Parathyroid adenoma (tissue), 2 donors: ENCODE measurements around the gene ATAT1.
"Not testable (repeated sequence)": the region's sequence is repeated elsewhere in the genome, so short reads cannot be mapped to it uniquely, and the experiment has no call there.

ENCODE experiments used
- H2AFZ ChIP-seq: fragments of 300-600 bp; sonication (generic); one replicate; pipeline ENCODE4 v1.7.0; 2017; ENCODE audit warnings: antibody characterized with exemption, mild to moderate bottlenecking
- H3K27ac ChIP-seq: fragments of 300-600 bp; sonication (generic); one replicate; pipeline ENCODE4 v1.7.0; 2017
- H3K27me3 ChIP-seq: fragments of 300-600 bp; sonication (generic); one replicate; pipeline ENCODE4 v1.7.0; 2017; ENCODE audit warnings: low read length; ENCODE audit not compliant: control insufficient read depth, insufficient read depth
- H3K36me3 ChIP-seq: fragments of 300-600 bp; sonication (generic); one replicate; pipeline ENCODE4 v1.7.0; 2017; ENCODE audit warnings: low read length; ENCODE audit not compliant: control insufficient read depth, insufficient read depth
- H3K4me1 ChIP-seq: fragments of 300-600 bp; sonication (generic); one replicate; pipeline ENCODE4 v1.7.0; 2017; ENCODE audit warnings: control low read depth
- H3K4me2 ChIP-seq: fragments of 300-600 bp; sonication (generic); one replicate; pipeline ENCODE4 v1.7.0; 2017; ENCODE audit warnings: low read length
- H3K4me3 ChIP-seq: fragments of 300-600 bp; sonication (generic); one replicate; pipeline ENCODE4 v1.7.0; 2017; ENCODE audit warnings: low read depth, low read length
- H3K79me2 ChIP-seq: fragments of 300-600 bp; sonication (generic); one replicate; pipeline ENCODE4 v1.7.0; 2017; ENCODE audit warnings: control low read depth
- H3K9ac ChIP-seq: fragments of 300-600 bp; sonication (generic); one replicate; pipeline ENCODE4 v1.7.0; 2017; ENCODE audit warnings: mild to moderate bottlenecking
- H3K9me3 ChIP-seq: fragments of 300-600 bp; sonication (generic); one replicate; pipeline ENCODE4 v1.7.0; 2017; ENCODE audit warnings: low read length; ENCODE audit not compliant: control insufficient read depth
- CTCF ChIP-seq: fragments of 300-600 bp; sonication (generic); IDR thresholded peaks from one replicate; pipeline ENCODE4 v1.7.0; 2017; ENCODE audit warnings: antibody characterized with exemption, mild to moderate bottlenecking
- donor health status: primary hyperparathyroidism.

Gene ATAT1

GRCh38 chr6:30590509-30590908 is 36.2 kb upstream of the ATAT1 start:
- no peak overlapping the region for H3K27ac ChIP-seq
- no peak overlapping the region for H2AFZ ChIP-seq
- H3K4me1 ChIP-seq, result no peaks in the 10 kb centered on the region
- H3K36me3 ChIP-seq, result no peaks in the 10 kb centered on the region
- H3K79me2 ChIP-seq, result no peaks in the 10 kb centered on the region
- H3K9me3 ChIP-seq, result no peaks in the 10 kb centered on the region
- H3K9ac ChIP-seq, result no peak overlapping the region
- H3K4me3 ChIP-seq, result no peak overlapping the region
- H3K4me2 ChIP-seq, result no peak overlapping the region
- H3K27me3 ChIP-seq, result no peaks in the 10 kb centered on the region
- no peak for TF ChIP-seq CTCF

GRCh38 chr6:30591008-30591407 is 35.7 kb upstream of the ATAT1 start:
- Histone ChIP-seq H3K4me3 (no peak overlapping the region), H3K27ac (no peak overlapping the region), H3K9me3 (no peaks in the 10 kb centered on the region), H3K4me2 (peak overlapping the region; percentile 13), H3K27me3 (no peaks in the 10 kb centered on the region), H3K36me3 (no peaks in the 10 kb centered on the region), H3K79me2 (no peaks in the 10 kb centered on the region), H3K4me1 (no peaks in the 10 kb centered on the region), H2AFZ (no peak overlapping the region), H3K9ac (no peak overlapping the region)
- no peak for TF ChIP-seq CTCF

GRCh38 chr6:30592287-30592686 is 34.4 kb upstream of the ATAT1 start:
- no peak for TF ChIP-seq CTCF
- no peak overlapping the region for H3K4me2 ChIP-seq

GRCh38 chr6:30597315-30598144 is 29.1 kb upstream of the ATAT1 start:
- peak overlapping the region; percentile 9 for H3K27ac ChIP-seq
- not testable (repeated sequence) for H3K9me3 ChIP-seq, H3K4me3 ChIP-seq, H3K4me1 ChIP-seq, H3K27me3 ChIP-seq, H3K9ac ChIP-seq, H3K36me3 ChIP-seq, H3K4me2 ChIP-seq, H3K79me2 ChIP-seq
- peak overlapping the region; percentile 29 for H2AFZ ChIP-seq
- peak; percentile 82 for TF ChIP-seq CTCF

More at GRCh38 chr6:30592287-30592686, 34.4 kb upstream of the ATAT1 start:
- no peaks in the 10 kb centered on the region for H3K36me3 ChIP-seq
- H3K27ac ChIP-seq, result no peak overlapping the region
- no peak overlapping the region for H2AFZ ChIP-seq
- H3K27me3 ChIP-seq, result no peaks in the 10 kb centered on the region
- H3K4me1 ChIP-seq, result peaks cover 2% of the 10 kb centered on the region
- no peak overlapping the region for H3K9ac ChIP-seq
- H3K4me3 ChIP-seq, result no peak overlapping the region
- H3K79me2 ChIP-seq, result no peaks in the 10 kb centered on the region
- no peaks in the 10 kb centered on the region for H3K9me3 ChIP-seq
